Peyer's patch (tissue), 4 donors: ENCODE data around the gene COQ10B. TPM values are rescaled to one million over a fixed set of nuclear protein-coding genes. Genes with fewer than 3 reads are reported as not detected.

Experiments
- DNase-seq, 3 donors: peaks; one replicate each; pipeline ENCODE4 v3.0.0-alpha.2; 2017 to 2019
- H3K27ac ChIP-seq, 4 donors: fragments of 200-600 bp; sonication (generic); one replicate each; pipeline ENCODE4 v1.5.1; 2016 to 2019
- H3K27me3 ChIP-seq, 2 donors: fragments of 200-600 bp; sonication (generic); one replicate each; pipeline ENCODE4 v1.5.1; 2019
- H3K36me3 ChIP-seq, 3 donors: fragments of 200-600 bp; sonication (generic); one replicate each; pipeline ENCODE4 v1.5.1; 2016 to 2019
- H3K4me1 ChIP-seq, 4 donors: fragments of 200-600 bp; sonication (generic); one replicate each; pipeline ENCODE4 v1.5.1; 2016 to 2019
- H3K4me3 ChIP-seq, 4 donors: fragments of 200-600 bp; sonication (generic); 1 replicate in 3 of 4; 2 replicates in 1 of 4; pipeline ENCODE4 v1.5.1; 2016 to 2019; ENCODE audit warnings: mild to moderate bottlenecking in 1 of 4
- H3K9me3 ChIP-seq, 4 donors: fragments of 200-600 bp; sonication (generic); one replicate each; pipeline ENCODE4 v1.5.1; 2016 to 2019; ENCODE audit warnings: mild to moderate bottlenecking in 1 of 4
- POLR2A ChIP-seq, 2 donors: fragments of 450-650 bp; IDR thresholded peaks; one replicate each; pipeline ENCODE4 v1.5.1; 2017; ENCODE audit warnings: antibody characterized with exemption in 2 of 2, mild to moderate bottlenecking in 2 of 2, moderate library complexity in 2 of 2
- small RNA-seq, 2 donors: library from RNA; depleted of rRNA; stranded (forward); fragments of <200 nt; gene quantifications; one replicate each; pipeline ENCODE3, GENCODE V24; 2016
- total RNA-seq, 4 donors: library from RNA; depleted of rRNA; stranded (reverse); fragments of >200 nt; gene quantifications; one replicate each; pipeline ENCODE4 v1.1.0, GENCODE V29; 2016
- TF ChIP-seq, protein P1 (sequence below), 6 experiments: fragments of 450-650 bp in 4 of 6; fragments of 200-600 bp in 2 of 6; sonication (generic) in 1 of 6; IDR thresholded peaks; one replicate each; pipeline ENCODE4 v1.5.1; 2017 to 2019; ENCODE audit warnings: antibody characterized with exemption in 6 of 6, mild to moderate bottlenecking in 3 of 6, moderate library complexity in 1 of 6

Gene COQ10B
- total RNA-seq, 4 donors from 2014 or later, result 14.4 to 30.3 (median 22.3) TPM

DNA sequence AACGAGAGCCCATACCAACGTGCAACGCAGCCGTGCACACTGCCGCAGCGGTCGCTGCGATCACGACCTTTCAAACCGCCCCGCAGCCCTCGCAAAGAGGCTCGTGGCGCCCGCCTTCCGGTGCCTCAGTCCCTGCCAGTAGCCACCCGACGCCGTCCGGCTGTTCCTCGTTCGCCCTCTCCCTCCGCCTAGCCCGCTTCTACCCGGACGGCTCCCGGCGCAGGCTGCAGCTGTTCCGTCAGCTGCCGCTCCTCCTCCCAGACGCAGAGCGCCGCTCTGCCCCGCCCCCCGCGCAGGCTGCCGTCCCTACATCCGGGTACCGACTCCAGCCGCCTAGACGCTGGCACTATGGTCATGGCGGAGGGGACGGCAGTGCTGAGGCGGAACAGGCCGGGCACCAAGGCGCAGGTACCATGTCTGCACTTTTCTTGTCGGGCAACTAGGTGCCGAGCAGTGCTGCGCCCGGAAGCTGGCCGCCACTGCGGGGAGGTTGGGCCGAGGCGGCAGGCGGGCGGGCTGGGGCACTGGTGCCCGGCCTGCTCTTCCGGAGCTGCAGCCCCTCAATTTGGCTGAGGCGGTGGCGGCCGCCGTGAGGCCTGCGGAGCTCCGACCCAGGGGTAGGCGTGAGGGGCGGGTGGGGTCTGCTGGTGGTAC is 62.5 kb downstream of the COQ10B start, which contains the start of gene MOB4:
Gene MOB4 (plus strand): TSS at position 328 of the 654 bp plus-strand sequence. CDS start 21 bp downstream, at position 349.
- Histone ChIP-seq H3K9me3 (no peaks in the 10 kb centered on the region), H3K36me3 (no peaks in the 10 kb centered on the region), H3K4me1 (peaks cover 0 to 7% (median 5%) of the 10 kb centered on the region in 4 donors), H3K4me3 (peak within 1 kb of the TSS; percentile 66 to 92 (median 88)), H3K27ac (peak within 1 kb of the TSS; percentile 91 to 97 (median 93)), H3K27me3 (no peaks in the 10 kb centered on the region)
- peak; percentile 85 to 96 for TF ChIP-seq POLR2A (IDR thresholded peaks at IDR 0.05)
- TF ChIP-seq, protein P1, sequence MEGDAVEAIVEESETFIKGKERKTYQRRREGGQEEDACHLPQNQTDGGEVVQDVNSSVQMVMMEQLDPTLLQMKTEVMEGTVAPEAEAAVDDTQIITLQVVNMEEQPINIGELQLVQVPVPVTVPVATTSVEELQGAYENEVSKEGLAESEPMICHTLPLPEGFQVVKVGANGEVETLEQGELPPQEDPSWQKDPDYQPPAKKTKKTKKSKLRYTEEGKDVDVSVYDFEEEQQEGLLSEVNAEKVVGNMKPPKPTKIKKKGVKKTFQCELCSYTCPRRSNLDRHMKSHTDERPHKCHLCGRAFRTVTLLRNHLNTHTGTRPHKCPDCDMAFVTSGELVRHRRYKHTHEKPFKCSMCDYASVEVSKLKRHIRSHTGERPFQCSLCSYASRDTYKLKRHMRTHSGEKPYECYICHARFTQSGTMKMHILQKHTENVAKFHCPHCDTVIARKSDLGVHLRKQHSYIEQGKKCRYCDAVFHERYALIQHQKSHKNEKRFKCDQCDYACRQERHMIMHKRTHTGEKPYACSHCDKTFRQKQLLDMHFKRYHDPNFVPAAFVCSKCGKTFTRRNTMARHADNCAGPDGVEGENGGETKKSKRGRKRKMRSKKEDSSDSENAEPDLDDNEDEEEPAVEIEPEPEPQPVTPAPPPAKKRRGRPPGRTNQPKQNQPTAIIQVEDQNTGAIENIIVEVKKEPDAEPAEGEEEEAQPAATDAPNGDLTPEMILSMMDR (IDR thresholded peaks at IDR 0.05), result peak in 2 of 6 experiments; percentile 9 to 21
- peak; percentile 93 to 98 (median 98) for DNase-seq

DNA sequence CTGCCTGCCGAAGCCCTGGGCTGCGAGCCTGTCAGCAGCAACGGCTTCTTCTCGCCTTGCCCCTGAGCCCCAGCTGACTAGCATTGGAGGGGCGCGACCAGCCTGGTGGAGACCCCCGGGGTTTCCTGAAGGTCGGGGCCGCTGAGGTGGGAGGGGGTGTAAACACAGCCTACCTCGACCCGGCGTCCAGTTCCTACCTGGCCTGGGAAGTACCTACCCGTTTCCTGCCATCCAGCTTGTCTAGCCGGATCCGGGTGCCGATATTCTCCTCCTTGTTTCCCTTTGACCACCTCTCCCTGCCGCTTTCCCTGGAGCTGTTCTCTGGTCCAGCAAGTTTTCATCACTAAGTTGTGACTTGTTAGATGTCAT is 63.0 kb downstream of the COQ10B start:
- peak in 2 of 3 donors; percentile 28 to 61 for DNase-seq
- Histone ChIP-seq H3K36me3 (no peaks in the 10 kb centered on the region), H3K4me3 (peak overlapping the region; percentile 66 to 92 (median 88)), H3K27me3 (no peaks in the 10 kb centered on the region), H3K4me1 (peaks cover 0 to 7% (median 5%) of the 10 kb centered on the region in 4 donors), H3K27ac (peak overlapping the region; percentile 91 to 97 (median 93)), H3K9me3 (no peaks in the 10 kb centered on the region)
- TF ChIP-seq, protein P1 (IDR thresholded peaks at IDR 0.05), result no peak
- TF ChIP-seq POLR2A (IDR thresholded peaks at IDR 0.05), result no peak

DNA sequence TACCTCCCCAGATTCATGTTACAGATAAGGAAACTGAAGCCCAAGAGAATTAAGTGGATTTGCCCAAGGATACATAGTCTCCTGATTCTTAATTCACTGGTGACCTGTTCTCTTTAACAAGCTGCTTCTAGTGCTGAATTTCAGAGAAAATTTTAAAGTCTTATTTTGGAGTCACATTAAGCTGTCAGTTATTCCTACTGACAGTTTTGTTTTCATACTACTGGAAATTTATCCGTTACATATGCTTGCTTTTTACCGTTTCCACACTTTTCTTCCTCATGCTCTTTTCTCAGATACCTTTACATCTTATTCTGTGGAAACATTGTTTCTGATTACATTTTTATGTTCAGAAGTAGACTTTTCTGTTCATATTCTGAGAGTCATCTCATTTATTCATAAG is 63.8 kb downstream of the COQ10B start:
- no peak for DNase-seq
- Histone ChIP-seq H3K27me3 (no peaks in the 10 kb centered on the region), H3K36me3 (no peaks in the 10 kb centered on the region), H3K4me3 (peak overlapping the region in 3 of 4 donors; percentile 87 to 92 (median 90)), H3K4me1 (peaks cover 0 to 7% (median 5%) of the 10 kb centered on the region in 4 donors), H3K9me3 (no peaks in the 10 kb centered on the region), H3K27ac (peak overlapping the region in 1 of 4 donors; percentile 97)
- TF ChIP-seq, protein P1 (IDR thresholded peaks at IDR 0.05), result no peak
- TF ChIP-seq POLR2A (IDR thresholded peaks at IDR 0.05), result no peak

Small RNA genes lying within 50 kb of the gene (small RNA-seq; reads per million reads assigned to genes)
- 0 reads per million in 2 donors for gene RF00394
- gene RNU6-1029P, result 0 reads per million in 2 donors

Other genes starting within 250 kb of the COQ10B start
- gene ANKRD44, start 142.8 kb upstream of the COQ10B start, total RNA-seq, result 100 to 1,000 TPM in 1 of 4 donors, 10 to 100 TPM in 3; 24.8 to 215 (median 32.0) TPM
- gene SF3B1, start 18.5 kb upstream of the COQ10B start, total RNA-seq, result 100 to 1,000 TPM; 313 to 785 (median 486) TPM
- gene HSPD1, start 46.3 kb downstream of the COQ10B start, total RNA-seq, result 100 to 1,000 TPM in 3 of 4 donors, 10 to 100 TPM in 1; 88.4 to 221 (median 122) TPM
- 10 to 100 TPM; 23.8 to 95.4 (median 67.8) TPM for gene HSPE1, start 46.8 kb downstream of the COQ10B start, total RNA-seq
- 10 to 100 TPM; 11.0 to 36.3 (median 20.5) TPM for gene MOB4, start 62.5 kb downstream of the COQ10B start, total RNA-seq
- gene RFTN2, start 222.0 kb downstream of the COQ10B start, total RNA-seq, result 1 to 10 TPM in 3 of 4 donors, under 1 TPM in 1; 0.47 to 9.9 (median 1.2) TPM